Hematopoietic multipotent progenitor cell treated with erythropoietin and hydrocortisone succinate and interleukin-3 and kit ligand, for 4 days (in vitro differentiated cells): ENCODE measurements around the gene AOAH.

Source experiments
- DNase-seq: peaks from one replicate; pipeline ENCODE4 v3.0.0-alpha.2; 2015

The AOAH gene

DNA sequence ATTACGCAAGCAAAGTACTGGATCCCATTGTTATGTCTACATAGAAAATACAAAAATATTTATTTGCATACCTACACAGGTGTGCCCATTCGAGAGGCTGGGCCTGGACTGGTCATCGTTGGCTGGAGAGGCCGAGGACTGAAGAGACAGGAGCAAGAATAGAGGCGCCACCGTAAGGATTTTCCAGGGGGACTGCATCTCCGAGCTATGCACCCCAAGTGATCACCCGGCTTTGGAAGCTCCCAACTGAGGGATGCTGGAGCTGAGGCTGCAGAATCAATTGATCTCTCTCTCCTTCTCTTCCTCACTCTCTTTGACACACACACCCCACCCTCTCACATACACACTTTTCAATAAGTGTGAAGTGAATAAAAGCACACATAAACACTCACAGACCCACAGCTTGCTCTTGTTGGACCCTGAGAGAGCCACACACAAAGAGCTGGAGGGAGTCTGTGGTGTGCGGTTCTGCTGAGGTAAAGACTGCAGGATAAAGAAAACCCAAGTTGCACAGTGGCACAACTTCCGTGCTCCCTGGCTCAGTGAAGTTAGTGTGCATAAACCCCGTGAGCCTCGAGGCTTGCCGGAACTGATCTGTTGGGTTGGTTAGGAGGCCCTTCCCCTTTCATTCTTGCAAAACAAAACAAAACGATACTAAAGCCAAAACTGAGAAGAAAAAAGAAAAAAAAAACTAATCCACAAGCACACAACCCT, at the start of gene AOAH:
Gene AOAH, minus strand, starts transcription at position 544 of the 714 bp plus-strand sequence. Its CDS starts 346 bp downstream, at position 198.
- peak; percentile 94 for DNase-seq

- no peak for DNase-seq
These were observed 42.2 kb upstream of the AOAH start for GRCh38 chr7:36766451-36766850.

- peak; percentile 49 for DNase-seq
These were observed 41.3 kb upstream of the AOAH start for GRCh38 chr7:36765605-36766004.

GRCh38 chr7:36764929-36765328, 40.6 kb upstream of the AOAH start:
- DNase-seq: peak; percentile 24

- no peak for DNase-seq
These were observed 39.0 kb upstream of the AOAH start for GRCh38 chr7:36763132-36763816.

- DNase-seq: no peak
These were observed 38.1 kb upstream of the AOAH start for GRCh38 chr7:36762394-36762793.

DNA sequence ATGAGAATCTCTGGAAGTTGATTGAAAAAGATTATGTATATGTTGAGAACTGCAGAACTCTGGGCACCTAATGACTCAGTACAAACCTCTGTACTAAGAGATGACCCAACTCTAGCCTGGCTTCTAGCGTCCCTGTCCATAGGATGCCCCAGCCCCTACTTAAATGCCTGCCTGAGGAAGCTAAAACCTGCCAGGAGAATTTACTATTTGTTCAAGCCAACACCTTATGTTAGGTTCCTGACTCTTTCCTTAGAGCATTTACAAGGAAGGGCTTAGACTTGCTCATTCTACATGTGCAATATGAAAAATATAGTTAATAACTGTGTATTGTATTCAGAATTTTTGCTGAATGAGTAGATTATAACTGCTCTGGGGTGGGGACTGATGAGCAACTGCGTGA, 37.5 kb upstream of the AOAH start:
- no peak for DNase-seq

GRCh38 chr7:36760856-36761762, 36.8 kb upstream of the AOAH start:
- no peak for DNase-seq

DNA sequence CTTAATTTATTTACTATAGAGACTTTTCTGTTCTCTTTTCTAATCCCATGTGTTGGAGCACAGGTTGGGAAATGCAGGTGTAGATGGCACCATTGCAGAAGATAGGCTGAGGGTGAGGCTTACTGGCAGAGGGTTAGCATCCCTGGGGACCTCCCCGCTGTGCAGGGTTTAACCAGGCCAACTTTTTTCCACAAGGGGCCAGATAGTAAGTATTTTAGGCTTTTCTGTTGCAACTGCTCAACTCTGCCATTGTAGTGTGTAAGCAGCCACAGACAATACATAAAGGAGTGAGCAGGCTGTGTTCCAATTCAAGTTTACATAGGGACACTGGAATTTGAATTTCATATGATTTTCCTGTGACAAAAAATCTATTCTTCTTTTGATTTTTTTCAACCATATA, 34.6 kb upstream of the AOAH start:
- no peak for DNase-seq

DNA sequence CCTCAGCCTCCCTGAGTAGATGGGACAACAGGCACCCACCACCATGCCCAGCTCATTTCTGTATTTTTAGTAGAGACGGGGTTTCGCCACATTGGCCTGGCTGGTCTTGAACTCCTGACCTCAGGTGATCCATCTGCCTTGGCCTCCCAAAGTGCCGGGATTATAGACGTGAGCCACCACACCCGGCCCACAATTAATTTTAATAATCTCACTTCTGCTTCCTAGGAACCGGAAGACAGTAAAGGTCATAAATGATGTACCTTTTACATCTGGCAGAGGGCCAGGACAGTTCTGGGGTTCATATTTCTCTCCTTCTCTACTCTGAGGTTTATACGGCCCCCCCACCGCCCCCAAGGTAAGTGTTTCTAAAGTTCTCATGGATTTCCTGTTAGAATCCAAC, 31.2 kb upstream of the AOAH start:
- DNase-seq: no peak

- no peak for DNase-seq
These were observed 27.9 kb upstream of the AOAH start for GRCh38 chr7:36752026-36752711.

DNA sequence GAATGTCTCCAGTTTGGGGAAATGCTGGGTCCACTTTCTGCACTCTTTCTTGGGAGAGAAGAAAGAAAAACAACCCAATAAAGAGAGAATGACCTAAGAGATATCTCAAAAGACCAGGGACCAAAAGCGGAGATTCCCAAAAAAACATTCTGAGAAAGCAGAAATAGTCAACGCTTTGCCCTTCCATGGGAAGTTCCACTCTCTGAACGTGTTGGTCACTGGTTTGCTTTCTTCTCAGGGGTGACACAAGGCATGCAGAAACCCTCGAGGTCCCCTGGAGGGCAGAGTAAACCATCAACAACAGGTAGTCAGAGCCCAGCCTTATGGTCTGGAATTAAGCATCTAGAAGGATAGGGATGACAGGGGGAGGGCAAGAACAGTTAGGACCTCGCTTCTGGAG, 26.2 kb upstream of the AOAH start:
- DNase-seq: no peak

GRCh38 chr7:36749282-36749960, 25.1 kb upstream of the AOAH start:
- peak; percentile 79 for DNase-seq

- peak; percentile 58 for DNase-seq
These were observed 23.8 kb upstream of the AOAH start for GRCh38 chr7:36748017-36748487.

- DNase-seq: peak; percentile 22
These were observed 23.2 kb upstream of the AOAH start for GRCh38 chr7:36747280-36748016.

DNA sequence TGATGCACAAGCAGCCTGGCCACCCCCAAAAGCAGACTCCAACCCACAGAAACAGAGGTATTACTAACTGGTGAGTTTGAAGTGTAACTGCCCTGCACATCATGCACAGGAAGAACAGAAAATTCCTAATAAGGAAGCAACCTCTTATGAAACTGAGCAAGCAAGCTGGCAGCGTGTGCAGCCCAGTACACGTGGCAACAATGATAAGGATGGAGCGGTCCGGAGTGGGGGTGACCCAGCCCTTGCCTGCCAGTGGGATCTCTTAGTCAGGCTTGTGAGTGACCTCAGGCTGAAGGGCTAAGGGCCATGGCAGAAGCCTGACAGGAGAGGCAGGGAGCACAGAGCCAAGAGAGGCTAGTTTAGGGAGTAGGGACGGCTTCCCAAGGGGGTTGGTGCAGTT, 22.1 kb upstream of the AOAH start:
- peak; percentile 88 for DNase-seq

DNA sequence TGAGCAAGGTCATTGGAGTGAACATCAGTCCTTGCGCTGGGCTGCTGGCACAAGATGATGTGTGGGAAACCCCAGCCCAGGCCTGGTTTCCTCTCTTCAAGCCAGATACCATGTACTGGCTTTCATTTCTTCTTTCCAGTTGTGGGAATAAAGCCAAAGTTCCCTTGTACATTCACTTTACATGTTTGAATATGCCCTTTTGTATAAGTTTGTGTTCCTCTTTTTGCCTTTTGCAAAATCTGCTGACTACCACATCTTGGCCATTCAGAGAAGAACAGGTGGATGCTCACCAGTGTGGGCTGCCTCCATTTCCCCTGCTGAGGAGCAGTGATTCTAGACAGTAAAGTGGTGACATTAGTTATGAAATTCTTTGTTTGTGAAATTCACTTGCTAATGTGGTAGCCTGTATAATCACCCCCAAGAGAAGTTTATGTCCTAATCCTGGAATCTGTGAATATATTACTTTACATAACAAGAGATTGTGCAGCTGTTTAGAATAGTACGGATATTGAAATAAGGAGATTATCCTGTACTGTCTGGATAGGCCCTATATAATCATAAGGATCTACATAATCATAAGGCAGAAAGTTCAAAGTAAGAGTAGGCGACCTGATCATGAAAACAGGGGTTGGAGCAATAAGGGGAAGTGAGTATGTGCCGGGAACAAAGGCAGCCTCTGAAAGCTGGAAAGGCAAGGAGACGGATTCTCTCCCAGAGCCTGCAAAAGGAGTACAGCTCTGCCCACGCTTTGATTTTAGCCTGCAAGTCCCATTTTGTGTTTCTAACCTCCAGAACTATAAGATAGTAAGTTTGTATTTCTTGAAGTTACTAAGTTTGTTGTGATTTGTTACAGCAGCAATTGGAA, 18.8 kb upstream of the AOAH start:
- DNase-seq: peak; percentile 65

- DNase-seq: no peak
These were observed 17.6 kb upstream of the AOAH start for GRCh38 chr7:36741866-36742265.

GRCh38 chr7:36739351-36739750, 15.1 kb upstream of the AOAH start:
- no peak for DNase-seq

GRCh38 chr7:36736899-36737211, 12.6 kb upstream of the AOAH start:
- DNase-seq: peak; percentile 36
